HEK293 (cell line): ENCODE results near the gene TPP1.

Experiments
- CTCF ChIA-PET: fragments of 350-600 bp; formaldehyde crosslinking; extraction: SDS; loops from one replicate; lab custom pipeline; 2021; ENCODE audit warnings: antibody characterized with exemption; lab: Yijun Ruan, JAX
- POLR2A ChIA-PET: fragments of 300-600 bp; formaldehyde crosslinking; extraction: SDS; loops from one replicate; lab custom pipeline; 2020; ENCODE audit warnings: antibody characterized with exemption, inconsistent platforms; lab: Yijun Ruan, JAX
- H3K27ac ChIP-seq: fragments of 200-500 bp; sonication (Bioruptor generic); 2 replicates; pipeline ENCODE4 v1.5.1; 2014; ENCODE audit warnings: low read depth, low read length, control low read depth, inconsistent platforms; ENCODE audit errors: extremely low read depth
- H3K36me3 ChIP-seq, 2 experiments: fragments of 200-500 bp in 1 of 2; sonication (Bioruptor generic) in 1 of 2; 1 replicate in 1 of 2; 2 replicates in 1 of 2; pipeline ENCODE4 v1.5.1; 2014 to 2017; ENCODE audit warnings: inconsistent platforms in 2 of 2, low read length in 2 of 2; ENCODE audit not compliant: control insufficient read depth in 2 of 2, insufficient read depth in 1 of 2
- H3K4me1 ChIP-seq: fragments of 200-500 bp; sonication (Bioruptor generic); 2 replicates; pipeline ENCODE4 v1.5.1; 2014; ENCODE audit warnings: mild to moderate bottlenecking, low read length, inconsistent platforms; ENCODE audit not compliant: control insufficient read depth, insufficient read depth
- H3K4me3 ChIP-seq: 2 replicates; pipeline ENCODE4 v1.5.1; 2011; ENCODE audit warnings: low read depth, mild to moderate bottlenecking, control low read depth, low read length, moderate library complexity
- H3K9me3 ChIP-seq: fragments of 200-500 bp; sonication (Bioruptor generic); 2 replicates; pipeline ENCODE4 v1.5.1; 2014; ENCODE audit warnings: low read depth, low read length, inconsistent platforms; ENCODE audit not compliant: control insufficient read depth, insufficient read depth
- GFI1B ChIP-seq: fragments of 450-650 bp; formaldehyde crosslinking; IDR thresholded peaks from 2 replicates; pipeline ENCODE4 v1.5.1; 2016; ENCODE audit warnings: missing biosample characterization, missing genetic modification characterization
- HOXA7 ChIP-seq: sonication (generic); formaldehyde crosslinking; IDR thresholded peaks from 2 replicates; pipeline ENCODE4 v1.8.1; 2022; ENCODE audit warnings: missing genetic modification reagents, borderline replicate concordance
- MEIS1 ChIP-seq: sonication (generic); formaldehyde crosslinking; IDR thresholded peaks from 2 replicates; pipeline ENCODE4 v1.8.1; 2022; ENCODE audit warnings: missing genetic modification reagents, mild to moderate bottlenecking, borderline replicate concordance
- MYNN ChIP-seq: fragments of 450-650 bp; formaldehyde crosslinking; IDR thresholded peaks from 2 replicates; pipeline ENCODE4 v1.5.1; 2016; ENCODE audit warnings: missing biosample characterization, missing genetic modification characterization, borderline replicate concordance
- PRDM2 ChIP-seq: fragments of 450-650 bp; formaldehyde crosslinking; IDR thresholded peaks from 2 replicates; pipeline ENCODE4 v1.5.1; 2016; ENCODE audit warnings: missing biosample characterization, missing genetic modification characterization, borderline replicate concordance
- REPIN1 ChIP-seq: fragments of 450-650 bp; formaldehyde crosslinking; IDR thresholded peaks from 2 replicates; pipeline ENCODE4 v1.5.1; 2017; ENCODE audit warnings: missing biosample characterization, missing genetic modification characterization, low read depth
- SCRT2 ChIP-seq: fragments of 450-650 bp; formaldehyde crosslinking; IDR thresholded peaks from 2 replicates; pipeline ENCODE4 v1.5.1; 2016; ENCODE audit warnings: missing biosample characterization, missing genetic modification characterization
- WT1 ChIP-seq: fragments of 450-650 bp; formaldehyde crosslinking; IDR thresholded peaks from 2 replicates; pipeline ENCODE4 v1.5.1; 2016; ENCODE audit warnings: missing biosample characterization, missing genetic modification characterization
- ZBTB10 ChIP-seq: fragments of 450-650 bp; formaldehyde crosslinking; IDR thresholded peaks from 2 replicates; pipeline ENCODE4 v1.5.1; 2016; ENCODE audit warnings: missing biosample characterization, missing genetic modification characterization
- ZFP41 ChIP-seq: fragments of 450-650 bp; formaldehyde crosslinking; IDR thresholded peaks from 2 replicates; pipeline ENCODE4 v1.5.1; 2016; ENCODE audit warnings: missing biosample characterization, missing genetic modification characterization, borderline replicate concordance
- ZNF133 ChIP-seq: fragments of 450-650 bp; formaldehyde crosslinking; IDR thresholded peaks from 2 replicates; pipeline ENCODE4 v1.5.1; 2016; ENCODE audit warnings: missing biosample characterization, missing genetic modification characterization
- ZNF223 ChIP-seq: fragments of 450-650 bp; formaldehyde crosslinking; IDR thresholded peaks from 2 replicates; pipeline ENCODE4 v1.5.1; 2016; ENCODE audit warnings: missing biosample characterization, missing genetic modification characterization
- ZNF239 ChIP-seq: fragments of 450-650 bp; formaldehyde crosslinking; IDR thresholded peaks from 2 replicates; pipeline ENCODE4 v1.5.1; 2016; ENCODE audit warnings: missing biosample characterization, missing genetic modification characterization
- ZNF24 ChIP-seq: fragments of 450-650 bp; formaldehyde crosslinking; IDR thresholded peaks from 2 replicates; pipeline ENCODE4 v1.5.1; 2016; ENCODE audit warnings: missing biosample characterization, missing genetic modification characterization
- ZNF266 ChIP-seq: fragments of 450-650 bp; formaldehyde crosslinking; IDR thresholded peaks from 2 replicates; pipeline ENCODE4 v1.5.1; 2016; ENCODE audit warnings: missing biosample characterization, missing genetic modification characterization, low read depth
- ZNF362 ChIP-seq: fragments of 450-650 bp; formaldehyde crosslinking; IDR thresholded peaks from 2 replicates; pipeline ENCODE4 v1.5.1; 2016; ENCODE audit warnings: missing biosample characterization, missing genetic modification characterization
- ZNF391 ChIP-seq: fragments of 450-650 bp; formaldehyde crosslinking; IDR thresholded peaks from 2 replicates; pipeline ENCODE4 v1.5.1; 2016; ENCODE audit warnings: low read depth, missing biosample characterization, missing genetic modification characterization, borderline replicate concordance
- ZNF433 ChIP-seq: fragments of 450-650 bp; formaldehyde crosslinking; IDR thresholded peaks from 2 replicates; pipeline ENCODE4 v1.5.1; 2016; ENCODE audit warnings: missing biosample characterization, missing genetic modification characterization, low read depth
- ZNF544 ChIP-seq: fragments of 450-650 bp; formaldehyde crosslinking; IDR thresholded peaks from 2 replicates; pipeline ENCODE4 v1.5.0; 2017; ENCODE audit warnings: missing biosample characterization, missing genetic modification characterization
- ZNF549 ChIP-seq: fragments of 450-650 bp; IDR thresholded peaks from 2 replicates; pipeline ENCODE4 v1.5.1; 2018; ENCODE audit warnings: missing biosample characterization, missing genetic modification characterization, mild to moderate bottlenecking, inconsistent platforms, moderate library complexity
- ZNF626 ChIP-seq: fragments of 450-650 bp; sonication (Bioruptor Pico); formaldehyde crosslinking; IDR thresholded peaks from 2 replicates; pipeline ENCODE4 v1.5.1; 2018; ENCODE audit warnings: missing biosample characterization, missing genetic modification characterization, inconsistent platforms
- ZNF629 ChIP-seq: fragments of 450-650 bp; formaldehyde crosslinking; IDR thresholded peaks from 2 replicates; pipeline ENCODE4 v1.5.1; 2017; ENCODE audit warnings: missing biosample characterization, missing genetic modification characterization
- ZNF692 ChIP-seq: fragments of 450-650 bp; formaldehyde crosslinking; IDR thresholded peaks from 2 replicates; pipeline ENCODE4 v1.5.1; 2016; ENCODE audit warnings: missing biosample characterization, missing genetic modification characterization
- ZSCAN16 ChIP-seq: fragments of 450-650 bp; formaldehyde crosslinking; IDR thresholded peaks from 2 replicates; pipeline ENCODE4 v1.5.1; 2016; ENCODE audit warnings: missing biosample characterization, missing genetic modification characterization
- ZSCAN4 ChIP-seq: fragments of 450-650 bp; formaldehyde crosslinking; IDR thresholded peaks from 2 replicates; pipeline ENCODE4 v1.5.1; 2017; ENCODE audit warnings: missing biosample characterization, missing genetic modification characterization

Gene TPP1

GRCh38 chr11:6594142-6594768 lies 25.0 kb downstream of the TPP1 start (continued):
- TF ChIP-seq PRDM2 (tag by site-specific recombination) (no peak), ZNF362 (no peak), ZBTB10 (no peak), MYNN (tag by site-specific recombination) (no peak), ZFP41 (tag by site-specific recombination) (no peak), ZNF133 (tag by site-specific recombination) (no peak), HOXA7 (CRISPR knock-in tag) (no peak)

- ChIA-PET POLR2A (no interaction called here), CTCF (interaction anchor here (0.8 kb wide), 1 partner anchor 209 kb away, joined by 3 read pairs; no protein-coding TSS in a partner anchor)
- H3K36me3 ChIP-seq, result peaks cover 0 to 23% of the 10 kb centered on the region in 2 experiments
- no peaks in the 10 kb centered on the region for H3K4me1 ChIP-seq
- no peaks in the 10 kb centered on the region for H3K9me3 ChIP-seq
- TF ChIP-seq ZNF626 (tag by site-specific recombination) (no peak), ZSCAN16 (tag by site-specific recombination) (no peak), ZNF629 (tag by site-specific recombination) (no peak), ZSCAN4 (tag by site-specific recombination) (no peak), WT1 (no peak), ZNF239 (tag by site-specific recombination) (no peak), ZNF544 (no peak), ZNF692 (tag by site-specific recombination) (no peak), MEIS1 (CRISPR knock-in tag) (no peak), ZNF549 (no peak), SCRT2 (tag by site-specific recombination) (no peak), ZNF433 (no peak), ZNF223 (tag by site-specific recombination) (no peak), ZNF24 (tag by site-specific recombination) (no peak), REPIN1 (tag by site-specific recombination) (no peak), GFI1B (tag by site-specific recombination) (no peak), ZNF266 (tag by site-specific recombination) (no peak), ZNF391 (tag by site-specific recombination) (no peak)
- H3K27ac ChIP-seq, result no peak overlapping the region
- no peak overlapping the region for H3K4me3 ChIP-seq
These were observed 31.2 kb downstream of the TPP1 start for GRCh38 chr11:6588018-6588417.
